PC-9 (cell line): ENCODE data around the gene IGF2R. TPM values are rescaled to one million over a fixed set of nuclear protein-coding genes. Genes with fewer than 3 reads are reported as not detected.

Experiments
- BruUV-seq: library from RNA; stranded (reverse); fragments of 400-500 nt; replicated peaks from 2 replicates; lab custom pipeline; 2021; lab: Mats Ljungman, UMichigan
- CTCF ChIA-PET: fragments of 300-600 bp; sonication (Branson Sonifier 250); formaldehyde crosslinking; loops from one replicate; lab custom pipeline; 2022; ENCODE audit warnings: antibody characterized with exemption; lab: Charles Lee
- POLR2A ChIA-PET: fragments of 300-600 bp; sonication (Branson Sonifier 250); formaldehyde crosslinking; loops from one replicate; lab custom pipeline; 2022; ENCODE audit warnings: antibody characterized with exemption; ENCODE audit not compliant: unreplicated experiment; lab: Charles Lee
- DNase-seq, 2 experiments: peaks; one replicate each; pipeline versions ENCODE4 v3.0.0 to v3.0.0-alpha.2; 2015 to 2022; ENCODE audit warnings: mixed read lengths in 1 of 2
- H2AFZ ChIP-seq: fragments of 200-600 bp; sonication (generic); 2 replicates; pipeline ENCODE4 v1.8.1; 2017; ENCODE audit warnings: antibody characterized with exemption
- H3F3A ChIP-seq: fragments of 200-600 bp; sonication (generic); 2 replicates; pipeline ENCODE4 v1.8.1; 2017; ENCODE audit warnings: antibody characterized with exemption, mild to moderate bottlenecking, low read depth; ENCODE audit not compliant: insufficient read depth
- H3K27ac ChIP-seq: fragments of 200-600 bp; sonication (generic); 2 replicates; pipeline ENCODE4 v1.6.1; 2016; ENCODE audit warnings: mixed run types
- H3K27me3 ChIP-seq: fragments of 200-600 bp; sonication (generic); 2 replicates; pipeline ENCODE4 v1.6.1; 2016; ENCODE audit warnings: low read depth, mixed run types; ENCODE audit not compliant: insufficient read depth
- H3K36me3 ChIP-seq: fragments of 200-600 bp; sonication (generic); 2 replicates; pipeline ENCODE4 v1.6.1; 2016; ENCODE audit warnings: low read depth, mixed run types
- H3K4me1 ChIP-seq: fragments of 200-600 bp; sonication (generic); replicated peaks from 2 replicates; pipeline ENCODE4 v1.6.1; 2016; ENCODE audit warnings: mixed run types; ENCODE audit not compliant: insufficient read depth
- H3K4me2 ChIP-seq: fragments of 200-600 bp; sonication (generic); 2 replicates; pipeline ENCODE4 v1.6.1; 2017; ENCODE audit warnings: mixed run types
- H3K4me3 ChIP-seq: fragments of 200-600 bp; sonication (generic); 2 replicates; pipeline ENCODE4 v1.6.1; 2016; ENCODE audit warnings: mixed run types
- H3K79me2 ChIP-seq: fragments of 200-600 bp; sonication (generic); 2 replicates; pipeline ENCODE4 v1.6.1; 2017; ENCODE audit warnings: low read depth, mixed run types
- H3K9me2 ChIP-seq: fragments of 200-600 bp; sonication (generic); 2 replicates; pipeline ENCODE4 v1.8.1; 2017; ENCODE audit warnings: mild to moderate bottlenecking; ENCODE audit not compliant: insufficient read depth
- H3K9me3 ChIP-seq: fragments of 200-600 bp; sonication (generic); 2 replicates; pipeline ENCODE4 v1.8.1; 2016; ENCODE audit warnings: low read depth; ENCODE audit not compliant: insufficient read depth
- H4K20me1 ChIP-seq: fragments of 200-600 bp; sonication (generic); 2 replicates; pipeline ENCODE4 v1.8.1; 2017; ENCODE audit not compliant: insufficient read depth
- CTCF ChIP-seq: fragments of 200-600 bp; sonication (generic); conservative IDR thresholded peaks from 2 replicates; pipeline ENCODE4 v1.6.1; 2017; ENCODE audit warnings: mixed run types, antibody characterized with exemption, mild to moderate bottlenecking, moderate library complexity
- EZH2 ChIP-seq: fragments of 200-600 bp; sonication (generic); IDR thresholded peaks from 2 replicates; pipeline ENCODE4 v1.8.0; 2017; ENCODE audit warnings: antibody characterized with exemption, low read depth
- intact Hi-C: fragments of 100-400 bp; cut with micrococcal nuclease; formaldehyde crosslinking; loops from one replicate; pipeline ENCODE4 v1.10.0; 2022; ENCODE audit not compliant: unreplicated experiment
- total RNA-seq: library from RNA; stranded (reverse); gene quantifications from 2 replicates; pipeline ENCODE4 v1.2.3, GENCODE V29; 2021

Gene IGF2R
- total RNA-seq, 1 experiment from 2014 or later: 53.1 TPM

GRCh38 chr6:159931846-159932245, 37.0 kb upstream of the IGF2R start:
- TF ChIP-seq CTCF (no peak), EZH2 (no peak)
- H4K20me1 ChIP-seq: no peaks in the 10 kb centered on the region
- no peaks in the 10 kb centered on the region for H3K9me3 ChIP-seq
- intact Hi-C loops: no loop called here
- no peak overlapping the region for H3K27ac ChIP-seq
- no peaks in the 10 kb centered on the region for H3K36me3 ChIP-seq
- no TSS peak for BruUV-seq
- POLR2A ChIA-PET: no interaction called here
- peaks cover 55% of the 10 kb centered on the region for H3K27me3 ChIP-seq
- no peaks in the 10 kb centered on the region for H3F3A ChIP-seq
- H2AFZ ChIP-seq: no peak overlapping the region
- no peak overlapping the region for H3K4me2 ChIP-seq
- no peaks in the 10 kb centered on the region for H3K9me2 ChIP-seq
- no peaks in the 10 kb centered on the region for H3K79me2 ChIP-seq
- CTCF ChIA-PET: no interaction called here
- H3K4me3 ChIP-seq: no peak overlapping the region
- H3K4me1 ChIP-seq: no peaks in the 10 kb centered on the region
- DNase-seq: no peak

- ChIA-PET POLR2A (no interaction called here), CTCF (no interaction called here)
- H3K9me2 ChIP-seq: no peaks in the 10 kb centered on the region
- H3K9me3 ChIP-seq: no peaks in the 10 kb centered on the region
- no peak overlapping the region for H3K27ac ChIP-seq
- H3K4me3 ChIP-seq: no peak overlapping the region
- BruUV-seq: no TSS peak
- H3K27me3 ChIP-seq: peaks cover 63% of the 10 kb centered on the region
- no peaks in the 10 kb centered on the region for H3K79me2 ChIP-seq
- H3K4me1 ChIP-seq: no peaks in the 10 kb centered on the region
- TF ChIP-seq EZH2: no peak
- TF ChIP-seq CTCF: no peak
- H3K4me2 ChIP-seq: no peak overlapping the region
- H4K20me1 ChIP-seq: no peaks in the 10 kb centered on the region
- H3F3A ChIP-seq: no peaks in the 10 kb centered on the region
- DNase-seq: no peak
- H2AFZ ChIP-seq: no peak overlapping the region
- intact Hi-C loops: no loop called here
- H3K36me3 ChIP-seq: no peaks in the 10 kb centered on the region
Measured at GRCh38 chr6:159933077-159933476, 35.8 kb upstream of the IGF2R start.

- intact Hi-C loops: no loop called here
- no TSS peak for BruUV-seq
- CTCF ChIA-PET: no interaction called here
- no peak overlapping the region for H3K27ac ChIP-seq
- no peaks in the 10 kb centered on the region for H3K9me2 ChIP-seq
- H3K79me2 ChIP-seq: no peaks in the 10 kb centered on the region
- no peak overlapping the region for H3K4me3 ChIP-seq
- H2AFZ ChIP-seq: no peak overlapping the region
- no peaks in the 10 kb centered on the region for H3F3A ChIP-seq
- POLR2A ChIA-PET: no interaction called here
- DNase-seq: no peak
- H3K9me3 ChIP-seq: no peaks in the 10 kb centered on the region
- no peaks in the 10 kb centered on the region for H4K20me1 ChIP-seq
- no peak for TF ChIP-seq CTCF
- no peak for TF ChIP-seq EZH2
- no peaks in the 10 kb centered on the region for H3K36me3 ChIP-seq
- H3K27me3 ChIP-seq: peaks cover 65% of the 10 kb centered on the region
- no peaks in the 10 kb centered on the region for H3K4me1 ChIP-seq
- no peak overlapping the region for H3K4me2 ChIP-seq
Measured at GRCh38 chr6:159934181-159934580, 34.7 kb upstream of the IGF2R start.
